IPS-NIHi7 (cell line): ENCODE measurements around the gene ACVR1B.

Experiments
- DNase-seq: peaks from one replicate; pipeline ENCODE4 v3.0.0; 2012; ENCODE audit warnings: mixed read lengths; ENCODE audit errors: extremely low spot score

The ACVR1B gene

DNA sequence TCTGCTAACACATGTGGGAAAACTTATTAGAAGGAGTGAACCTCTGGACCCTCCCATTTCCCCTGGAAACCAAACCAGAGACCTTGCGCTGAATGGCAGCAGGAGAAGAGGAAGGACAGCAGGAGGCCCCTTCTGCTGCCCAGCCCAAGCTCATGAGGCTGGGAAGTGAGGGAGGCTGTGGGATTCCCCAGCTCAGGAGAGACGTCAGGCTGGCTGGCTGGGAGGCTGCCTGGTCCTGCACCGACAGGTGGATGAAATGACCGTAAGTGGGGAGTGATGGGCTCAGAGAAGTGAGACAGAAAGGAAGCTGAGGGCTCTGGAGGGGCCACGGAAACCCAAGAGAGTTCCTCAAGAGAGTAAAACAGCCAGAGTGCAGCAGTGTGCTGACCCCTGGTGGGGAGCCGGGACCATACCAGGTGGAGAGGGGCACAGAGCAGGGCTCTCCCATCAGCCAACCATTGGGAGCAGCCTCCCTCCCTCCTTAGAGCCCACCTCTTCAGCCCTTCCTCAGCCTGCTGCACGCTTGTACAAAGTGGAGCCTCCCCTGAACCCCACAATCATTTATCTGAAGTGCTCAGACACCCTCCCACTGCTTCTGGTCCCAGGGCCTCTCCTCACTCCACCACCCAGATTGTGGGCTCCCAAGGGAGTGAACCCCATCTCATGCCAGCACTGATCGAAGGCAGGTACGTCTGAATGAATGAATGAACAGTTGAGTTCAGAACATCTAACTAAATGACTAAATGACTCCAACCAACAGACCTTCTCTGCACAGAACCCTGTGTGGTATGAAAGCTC, 69.2 kb downstream of the ACVR1B start:
- peak; percentile 83 for DNase-seq

DNA sequence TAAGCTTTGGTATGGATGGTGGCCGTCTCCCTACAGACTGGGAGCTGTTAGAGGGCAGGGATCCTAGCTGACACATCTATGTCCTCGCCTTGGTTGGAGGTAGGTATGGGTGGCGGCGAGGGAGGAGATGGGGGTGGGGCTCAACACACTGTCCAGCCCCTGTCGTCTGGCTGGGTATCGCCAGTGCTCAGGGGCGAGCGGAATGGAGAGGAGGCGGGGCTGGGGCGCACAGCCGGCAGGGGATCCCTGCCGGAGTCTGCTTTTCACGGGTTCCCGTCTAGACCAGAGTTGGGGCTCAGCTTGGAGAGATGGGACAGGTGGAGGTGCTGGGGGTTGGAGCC, 71.3 kb downstream of the ACVR1B start:
- peak; percentile 41 for DNase-seq

DNA sequence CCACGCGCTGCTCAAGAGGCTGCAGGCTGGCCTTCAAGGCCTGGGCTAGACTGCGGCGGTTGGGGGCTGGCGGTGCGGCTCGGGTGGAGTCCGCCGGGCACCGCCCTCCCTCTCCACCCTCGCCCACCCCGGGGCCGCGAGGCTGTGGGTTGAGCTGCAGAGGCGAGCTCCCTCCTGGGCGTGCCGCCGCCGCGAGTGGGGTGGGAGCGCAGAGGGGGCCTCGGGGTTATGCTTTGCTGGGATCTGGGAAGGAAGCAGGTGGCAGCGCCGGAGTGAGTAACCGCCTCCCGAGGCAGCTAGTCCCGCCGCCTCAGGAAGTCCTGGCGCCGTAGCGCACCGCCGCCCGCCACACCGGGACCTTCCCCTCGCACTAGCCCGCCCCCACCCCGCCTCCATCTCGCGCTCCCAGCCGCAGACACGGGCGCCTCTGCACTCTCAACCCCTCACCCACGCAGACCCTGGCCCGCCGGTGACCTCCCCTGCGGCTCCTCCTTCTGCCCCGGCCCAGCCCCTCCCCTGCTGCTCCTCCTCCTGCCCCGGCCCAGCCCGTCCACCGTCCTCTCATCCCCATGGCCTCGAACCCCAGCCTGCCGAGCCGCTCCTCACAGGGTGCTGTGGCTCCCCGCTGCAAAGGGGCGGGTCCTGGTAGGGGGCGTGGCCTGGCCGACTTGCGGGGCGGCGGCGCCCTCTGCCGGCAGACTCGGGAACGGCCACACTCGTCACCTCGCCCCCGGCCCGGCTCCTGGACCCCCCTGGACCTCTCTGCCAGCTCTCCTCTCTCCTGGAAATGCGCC, 71.9 kb downstream of the ACVR1B start:
- peak; percentile 86 for DNase-seq

DNA sequence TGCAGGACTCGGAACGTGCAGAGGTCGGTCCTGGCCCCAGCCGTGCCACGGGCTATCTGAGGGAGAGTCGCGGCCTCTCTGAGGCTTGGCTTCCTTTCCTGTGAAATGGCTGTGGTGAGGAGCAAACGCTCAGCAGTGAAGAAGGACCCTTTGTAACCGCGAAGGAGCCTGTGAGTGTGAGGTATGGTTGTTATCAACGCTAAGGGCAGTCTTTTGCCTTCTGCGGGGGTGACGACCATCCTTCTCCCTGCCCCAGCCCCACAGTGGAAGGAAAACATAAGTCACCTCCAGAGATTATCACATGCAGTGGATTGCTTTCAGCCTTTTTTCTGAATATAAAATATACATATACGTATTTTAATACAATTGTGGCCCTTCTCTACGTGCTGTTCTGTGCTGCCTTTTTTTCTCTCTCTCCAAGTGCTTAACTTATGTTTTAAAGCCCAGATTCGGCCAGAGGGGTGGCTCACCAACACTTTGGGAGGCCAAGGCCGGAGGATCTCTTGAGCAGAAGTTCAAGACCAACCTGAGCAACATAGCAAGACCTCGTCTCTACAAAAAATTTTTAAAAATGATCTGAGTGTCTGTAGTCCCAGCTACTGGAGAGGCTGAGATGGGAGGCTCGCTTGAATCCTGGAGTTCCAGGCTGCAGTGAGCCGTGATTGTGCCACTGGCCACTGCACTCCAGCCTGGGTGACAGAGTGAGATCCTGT, 72.6 kb downstream of the ACVR1B start:
- DNase-seq, result no peak

DNA sequence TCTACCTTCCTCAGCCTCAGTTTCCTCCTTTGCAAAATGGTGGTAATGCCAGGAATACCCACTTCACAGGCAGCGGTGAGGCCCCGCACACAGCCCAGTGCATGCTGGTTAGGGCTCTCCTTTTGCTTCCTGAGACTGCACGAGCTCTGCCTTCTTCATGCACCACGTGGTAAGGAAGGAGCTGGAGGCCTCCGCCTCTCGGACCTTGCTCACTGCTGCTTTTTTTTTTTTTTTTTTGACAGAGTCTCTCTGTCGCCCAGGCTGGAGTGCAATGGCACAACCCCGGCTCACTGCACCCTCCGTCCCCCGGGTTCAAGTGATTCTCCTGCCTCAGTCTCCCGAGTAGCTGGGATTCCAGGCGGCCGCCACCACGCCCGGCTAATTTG, 73.3 kb downstream of the ACVR1B start:
- no peak for DNase-seq

DNA sequence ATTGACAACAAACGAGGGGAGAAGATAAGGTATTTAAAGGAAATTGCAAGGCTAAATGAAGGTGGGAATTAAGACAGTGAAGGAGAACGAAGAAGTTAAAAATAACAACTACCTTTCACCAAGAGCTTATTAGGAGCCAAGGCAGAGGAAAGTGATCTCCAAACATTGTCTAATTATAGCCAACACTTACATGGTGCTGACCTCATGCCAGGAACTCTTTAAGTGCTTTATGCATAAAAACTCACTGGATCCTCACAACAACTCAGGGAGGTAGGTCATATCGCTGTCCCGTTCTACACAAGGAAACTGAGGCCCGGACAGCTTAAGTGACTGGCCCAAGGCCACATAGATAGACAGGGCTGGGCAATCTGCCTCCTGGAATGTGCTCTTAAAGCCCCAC, 74.8 kb downstream of the ACVR1B start:
- no peak for DNase-seq

DNA sequence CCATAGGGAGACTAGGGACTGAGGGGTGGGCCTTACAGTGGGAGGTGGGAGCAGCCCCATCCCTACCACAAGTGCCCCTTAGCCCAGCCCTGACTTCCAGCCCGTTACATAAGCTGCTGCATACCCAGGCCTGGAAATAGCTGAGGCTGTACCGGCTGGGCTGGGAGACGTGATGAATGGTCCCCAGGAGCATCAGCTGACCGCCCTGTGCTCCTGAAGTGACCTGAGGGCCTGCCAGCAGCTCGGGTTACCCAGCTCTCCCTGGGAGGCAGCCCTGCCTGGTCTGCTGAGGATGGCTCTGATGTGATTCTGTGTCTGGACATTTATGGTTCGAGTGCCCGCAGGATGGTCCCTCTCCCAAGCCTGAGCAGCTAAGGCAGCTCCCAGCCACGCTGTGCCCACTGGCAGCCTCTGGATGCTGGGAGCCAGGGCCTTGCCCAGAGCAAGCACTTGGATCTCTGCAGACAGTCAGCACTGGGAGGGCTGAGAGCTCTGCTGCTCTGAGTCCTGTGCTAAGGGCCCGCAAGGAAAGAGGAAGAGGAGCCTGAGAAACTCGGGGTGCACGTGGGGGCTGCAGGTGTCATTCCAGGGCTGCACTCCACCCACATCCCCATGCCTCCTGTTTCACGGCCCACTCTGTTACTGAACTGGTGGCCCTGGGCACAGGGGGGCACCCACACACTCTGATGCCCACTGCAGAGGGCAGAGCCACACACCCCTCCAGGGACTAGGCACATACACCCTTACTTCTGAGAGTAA, 75.8 kb downstream of the ACVR1B start:
- DNase-seq, result no peak

DNA sequence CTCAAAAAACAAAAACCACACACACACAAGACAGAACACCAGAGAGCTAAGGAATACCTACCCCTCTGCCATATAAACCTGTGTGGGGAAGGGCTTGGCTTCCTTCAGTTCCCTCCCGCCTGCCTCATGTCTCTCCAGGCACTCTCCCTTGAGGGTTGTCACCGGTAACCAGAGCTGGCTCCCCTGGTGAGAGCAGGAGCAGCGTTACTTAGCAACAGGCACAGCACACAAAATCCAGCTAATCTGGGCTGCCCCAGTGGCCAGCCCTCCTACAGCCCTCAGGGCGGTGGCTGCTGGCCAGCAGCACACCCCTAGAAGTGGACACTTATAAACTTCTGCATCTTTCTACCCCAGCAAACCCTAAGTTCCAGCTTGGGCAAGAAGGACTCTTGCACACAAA, 78.2 kb downstream of the ACVR1B start:
- DNase-seq, result peak; percentile 77

DNA sequence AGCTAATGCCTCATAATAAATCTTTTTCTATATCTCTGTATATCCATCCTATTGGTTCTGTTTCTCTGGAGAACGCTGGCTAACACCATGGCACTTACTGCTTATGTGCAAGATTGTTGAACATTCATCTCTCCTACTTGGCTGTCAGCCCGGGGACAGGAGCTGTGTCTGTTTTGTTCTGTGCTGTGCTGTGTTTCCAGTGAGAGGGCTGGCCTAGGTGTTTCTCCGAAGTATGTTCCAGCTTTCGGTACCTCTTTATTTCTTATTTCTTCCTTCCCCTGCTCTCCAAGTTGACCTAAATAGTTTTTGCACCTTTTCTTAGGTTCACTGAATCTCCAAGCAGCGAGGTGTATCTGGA, 80.9 kb downstream of the ACVR1B start:
- DNase-seq, result no peak

DNA sequence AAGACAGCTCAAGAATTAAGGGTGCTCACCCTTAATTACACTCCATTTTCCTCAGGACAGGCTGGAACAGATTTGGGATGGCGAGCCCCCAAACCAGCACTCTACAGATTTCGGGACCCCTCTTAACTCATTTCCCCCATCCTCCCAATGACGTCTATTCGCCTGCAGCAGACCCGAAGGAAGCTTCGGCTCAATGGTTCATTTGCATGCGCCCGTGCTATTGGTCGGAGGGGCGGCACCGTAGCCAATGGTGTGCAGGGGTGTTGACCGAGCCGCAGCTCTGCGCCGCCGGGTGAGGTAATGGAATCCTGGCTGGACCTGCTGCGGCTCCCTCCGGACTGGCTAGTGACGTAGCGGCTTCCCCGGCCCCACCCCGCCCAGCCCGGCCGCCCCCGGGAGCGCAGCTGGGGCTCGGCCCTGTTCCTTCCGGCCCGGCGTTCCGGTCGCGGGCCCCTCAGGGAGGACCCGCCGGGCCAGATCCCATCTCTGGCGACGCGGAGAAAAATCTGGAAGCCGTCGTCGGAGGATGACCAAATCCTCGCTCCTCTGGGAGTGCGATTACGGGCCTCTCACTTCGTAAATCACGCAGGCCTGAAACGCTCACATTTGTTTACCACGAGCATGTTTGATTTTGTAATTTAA, 81.4 kb downstream of the ACVR1B start:
- peak; percentile 96 for DNase-seq

DNA sequence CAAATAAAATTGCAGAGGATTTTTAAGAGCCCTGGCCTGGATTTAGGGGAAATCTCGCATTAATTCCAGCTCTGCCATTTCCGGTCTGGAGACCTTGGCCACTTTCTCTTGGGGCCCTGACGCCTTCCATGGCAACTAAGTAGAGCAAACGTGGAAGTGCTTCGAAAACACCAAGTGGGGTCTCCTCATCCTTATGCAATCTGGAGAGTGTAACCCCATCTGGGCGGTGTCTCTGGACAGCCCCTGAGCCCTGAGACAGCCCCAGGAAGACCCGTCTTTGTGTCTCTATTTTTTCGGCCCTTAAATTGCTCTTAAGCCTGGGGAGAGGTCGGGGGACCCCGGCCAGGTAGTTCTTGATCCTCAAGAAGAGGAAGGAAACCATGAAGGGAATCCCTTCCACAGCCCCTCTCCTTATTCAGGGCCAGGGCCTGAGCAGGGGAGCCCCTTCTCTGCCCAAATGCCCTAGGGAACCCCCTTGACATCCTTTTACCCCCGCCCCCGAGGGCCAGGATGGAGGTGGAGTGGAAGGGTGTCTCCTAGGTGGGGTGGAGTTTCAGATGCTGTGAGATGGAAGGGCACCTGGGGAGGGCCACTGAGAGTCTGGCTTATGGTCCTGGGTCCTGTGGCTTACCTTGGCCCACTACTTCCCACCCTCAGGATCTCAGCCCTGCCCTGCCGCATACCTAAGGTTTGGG, 82.1 kb downstream of the ACVR1B start:
- no peak for DNase-seq

DNA sequence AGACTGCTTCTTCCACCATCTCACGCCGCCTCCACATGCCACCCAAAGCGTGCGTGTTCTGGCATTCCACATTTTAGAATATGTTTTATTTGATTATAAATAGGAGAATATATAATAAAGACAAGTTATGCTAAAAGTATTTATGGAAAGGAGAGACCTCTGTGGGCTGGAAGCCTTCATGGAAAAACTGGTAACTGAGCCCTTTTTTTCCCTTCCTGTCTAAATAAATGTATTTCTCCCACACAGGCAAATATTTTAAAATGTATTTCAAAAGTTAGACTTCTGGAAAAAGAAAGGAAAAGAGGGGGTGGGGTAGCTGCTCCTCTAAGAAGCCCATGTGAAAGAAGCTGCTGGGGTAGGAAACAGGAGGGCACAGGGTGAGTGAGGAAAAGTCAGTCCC, 83.7 kb downstream of the ACVR1B start:
- DNase-seq, result no peak

DNA sequence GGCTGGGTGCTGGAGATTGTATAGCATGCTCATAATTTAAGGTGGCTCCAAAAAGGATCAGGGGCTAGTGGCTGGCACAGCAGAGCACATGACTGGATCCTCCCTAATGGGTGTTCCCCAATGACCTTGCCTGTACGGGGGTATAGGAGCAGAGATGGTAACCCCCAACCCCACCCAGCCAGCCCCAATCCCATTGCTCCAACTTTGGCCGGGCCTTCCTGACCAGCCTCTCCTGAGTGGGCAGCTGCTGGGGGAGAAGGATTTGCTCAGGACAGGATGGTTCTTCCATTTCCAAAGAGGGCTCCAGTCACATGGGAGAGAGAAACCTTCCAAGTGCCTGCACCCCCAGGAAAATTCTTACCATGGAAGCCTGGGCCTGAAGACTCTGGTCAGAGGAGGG, 84.4 kb downstream of the ACVR1B start:
- DNase-seq, result no peak

DNA sequence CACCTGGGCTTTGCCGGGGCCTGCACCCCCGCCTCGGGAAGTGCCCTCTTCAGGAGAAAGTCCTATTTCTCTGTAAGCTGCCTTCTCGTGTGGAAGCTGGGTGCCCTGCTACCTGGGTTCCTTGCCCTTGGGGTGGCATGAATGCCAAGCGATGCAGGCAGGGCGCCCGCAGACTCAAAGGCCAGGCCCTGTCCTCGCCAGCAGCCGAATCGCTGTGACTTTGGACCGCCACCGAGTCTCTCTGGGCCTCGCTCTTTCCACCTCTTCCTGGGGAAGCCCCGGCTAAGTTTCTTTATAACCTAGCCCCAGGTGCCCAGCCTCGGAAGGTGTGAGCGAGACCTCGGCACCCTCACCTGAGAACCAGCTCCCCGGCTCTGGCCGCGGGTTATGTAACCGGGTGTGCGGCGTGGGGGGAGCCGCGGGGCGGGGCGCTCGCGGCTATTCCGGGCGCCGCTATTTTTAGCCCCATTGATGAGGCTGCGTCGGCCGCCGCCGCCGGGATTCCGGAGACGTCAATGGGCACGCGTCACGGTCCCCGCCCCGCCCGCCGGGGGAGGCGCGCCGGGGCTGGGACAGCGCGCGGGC, 85.2 kb downstream of the ACVR1B start:
- DNase-seq, result peak; percentile 77

DNA sequence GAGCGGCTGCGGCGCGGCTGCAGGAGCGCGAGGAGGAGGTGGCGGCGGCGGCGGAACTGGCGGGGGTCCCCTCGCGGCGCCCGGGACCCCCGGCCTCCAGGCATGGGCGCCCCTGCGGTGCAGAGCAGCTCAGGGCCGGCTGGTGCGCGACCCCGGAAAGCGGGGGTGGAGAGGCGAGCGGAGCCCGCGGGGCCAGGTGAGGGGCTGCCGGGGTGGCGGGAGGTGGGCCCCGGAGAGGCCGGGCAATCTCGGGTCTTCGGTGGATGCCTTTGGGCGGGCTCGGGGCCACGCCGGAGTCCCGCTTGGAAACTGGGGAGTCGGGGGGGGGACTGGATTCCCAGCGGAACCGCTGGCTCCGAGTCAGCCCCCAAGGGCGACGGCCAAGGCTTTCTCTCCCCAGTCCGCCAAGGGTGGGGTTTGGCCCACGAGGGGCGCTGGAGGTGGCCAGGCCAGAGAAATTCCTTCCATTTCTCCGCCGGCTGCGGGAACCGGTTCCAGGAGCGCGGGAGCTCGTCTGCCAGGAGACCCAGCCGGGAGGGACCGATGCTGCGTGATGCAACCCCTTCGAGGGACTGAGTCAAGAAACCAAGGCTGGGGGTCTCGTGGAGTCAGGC, 85.9 kb downstream of the ACVR1B start:
- DNase-seq, result peak; percentile 49

DNA sequence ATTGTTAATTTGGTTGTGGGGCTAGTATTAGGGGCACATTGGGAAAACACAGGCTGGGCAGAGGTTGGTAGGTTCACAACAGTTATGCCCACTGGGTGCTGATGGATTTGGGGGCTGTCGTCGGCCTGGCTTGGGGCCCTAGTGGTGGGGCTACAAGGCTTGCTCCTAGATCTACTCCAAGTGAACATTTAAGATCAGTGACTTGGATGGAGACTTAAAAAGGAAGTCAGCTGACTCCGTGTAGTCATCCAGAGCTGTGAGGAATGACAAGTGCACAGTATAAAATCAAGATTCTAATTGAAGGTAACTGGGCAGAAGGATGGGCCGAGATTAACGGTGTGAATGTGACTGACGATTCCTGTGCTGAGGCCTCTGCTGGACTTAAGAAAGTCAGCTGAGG, 86.9 kb downstream of the ACVR1B start:
- DNase-seq, result no peak

DNA sequence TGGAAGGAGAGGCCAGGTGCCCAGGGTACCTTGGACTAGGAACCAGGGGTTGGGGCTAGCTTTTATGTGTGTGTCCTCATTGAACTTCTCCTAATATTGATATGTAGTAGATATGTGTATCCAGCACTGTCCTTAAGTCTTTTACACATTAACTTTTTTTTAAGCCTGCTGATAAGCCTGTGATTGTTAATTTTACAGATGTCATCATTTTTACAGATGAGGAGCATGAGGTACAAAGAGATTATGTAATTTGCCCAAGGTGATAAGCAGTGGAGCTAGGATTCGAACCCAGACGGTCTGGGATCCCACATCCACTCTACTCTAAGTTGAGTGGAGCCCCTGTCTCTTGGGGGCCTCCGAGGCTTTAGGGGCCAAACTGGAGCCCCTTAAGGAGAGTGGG, 89.5 kb downstream of the ACVR1B start:
- DNase-seq, result no peak

DNA sequence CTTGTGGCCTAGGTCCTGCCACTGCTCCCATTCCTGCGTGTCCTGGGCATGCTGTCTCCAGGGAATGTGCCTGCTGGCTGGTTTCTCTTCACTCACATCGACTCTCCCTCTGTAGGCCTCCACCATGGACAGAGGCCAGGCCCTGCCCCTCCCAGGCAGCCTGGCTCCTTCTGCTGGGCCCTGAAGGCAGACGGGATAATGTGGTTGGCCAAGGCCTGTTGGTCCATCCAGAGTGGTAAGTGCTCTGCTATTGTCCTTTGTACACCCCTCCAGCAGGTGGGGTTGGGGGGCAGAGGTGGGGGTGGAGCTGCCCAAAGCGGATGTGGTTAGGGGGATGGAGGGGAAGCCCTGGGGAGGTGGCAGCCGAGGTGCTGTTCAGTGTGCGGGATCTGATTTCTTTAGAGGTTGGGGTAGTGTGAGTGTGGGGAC, 90.2 kb downstream of the ACVR1B start:
- DNase-seq, result peak; percentile 51

DNA sequence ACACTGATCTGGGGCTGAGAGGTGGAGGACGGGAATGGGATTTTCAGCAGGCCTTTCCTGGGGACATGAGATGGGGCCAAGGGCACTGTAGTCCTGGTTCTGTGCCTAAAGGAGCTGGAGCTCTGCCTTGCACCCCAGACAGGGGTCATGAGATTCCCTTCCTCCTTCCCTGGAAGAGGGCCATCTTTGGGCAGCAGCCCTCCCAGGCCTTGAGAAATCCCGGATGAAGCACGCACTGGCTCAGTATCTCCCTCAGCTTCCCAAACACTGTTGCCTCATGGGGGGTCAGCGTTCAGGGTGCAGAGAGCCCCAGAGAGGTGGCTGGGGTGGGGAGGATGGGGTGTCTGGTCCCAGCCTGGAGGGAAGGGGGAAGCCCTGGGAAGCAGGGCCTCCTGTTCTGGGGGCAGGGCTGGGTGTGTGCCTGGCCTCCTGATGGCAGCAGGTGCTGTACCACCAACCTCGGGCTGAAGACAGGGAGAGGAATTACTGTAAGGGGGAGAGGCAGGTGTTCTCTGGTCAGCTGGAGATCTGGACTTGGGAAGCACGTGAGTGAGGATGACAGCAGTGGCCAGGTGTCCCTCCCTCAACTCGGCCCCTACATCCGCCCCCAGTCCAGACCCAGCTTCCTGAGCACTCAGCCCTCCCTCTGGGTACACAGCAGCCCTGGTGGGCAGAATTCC, 91.3 kb downstream of the ACVR1B start:
- DNase-seq, result no peak
